DMS153 treated with DMSO at 0.1 percent for 48 hours (cell line): ENCODE results near the gene MIS18A.
A peak's percentile ranks its signal among the peaks of the same experiment; 100 is the strongest.

Experiments used
- DNase-seq: peaks from one replicate; lab custom pipeline; 2025; ENCODE audit not compliant: unreplicated experiment; lab: John Stamatoyannopoulos, UW

Gene MIS18A

GRCh38 chr21:32256873-32257620 is 21.8 kb downstream of the MIS18A start:
- no peak for DNase-seq

GRCh38 chr21:32256251-32256650 is 22.6 kb downstream of the MIS18A start:
- DNase-seq: no peak

- no peak for DNase-seq
Measured at GRCh38 chr21:32253215-32253641, 25.6 kb downstream of the MIS18A start.

GRCh38 chr21:32252136-32252535 is 26.7 kb downstream of the MIS18A start:
- DNase-seq: no peak

GRCh38 chr21:32249511-32250280 is 29.2 kb downstream of the MIS18A start:
- DNase-seq: no peak

GRCh38 chr21:32248571-32249461 is 30.0 kb downstream of the MIS18A start:
- peak; percentile 41 for DNase-seq

- DNase-seq: no peak
Measured at GRCh38 chr21:32246571-32247140, 32.2 kb downstream of the MIS18A start.

GRCh38 chr21:32245971-32246370 is 32.9 kb downstream of the MIS18A start:
- DNase-seq: no peak

GRCh38 chr21:32240851-32241687 is 37.8 kb downstream of the MIS18A start:
- no peak for DNase-seq

- no peak for DNase-seq
Measured at GRCh38 chr21:32239551-32239950, 39.3 kb downstream of the MIS18A start.

GRCh38 chr21:32238063-32238462 is 40.8 kb downstream of the MIS18A start:
- DNase-seq: no peak

- DNase-seq: no peak
Measured at GRCh38 chr21:32237021-32237420, 41.8 kb downstream of the MIS18A start.

GRCh38 chr21:32233722-32234301 is 45.0 kb downstream of the MIS18A start:
- DNase-seq: no peak

- DNase-seq: no peak
Measured at GRCh38 chr21:32233055-32233546, 45.7 kb downstream of the MIS18A start.

- no peak for DNase-seq
Measured at GRCh38 chr21:32226444-32226843, 52.4 kb downstream of the MIS18A start.
